Liver (tissue), 9 donors: ENCODE data around the gene RASGRP2. TPM values are rescaled to one million over a fixed set of nuclear protein-coding genes. Genes with fewer than 3 reads are reported as not detected.
A peak's percentile ranks its signal among the peaks of the same experiment; 100 is the strongest.

ENCODE experiments used
- DNase-seq: peaks from one replicate; pipeline ENCODE4 v3.0.0-alpha.2; 2017; ENCODE audit warnings: low spot score
- H3K27ac ChIP-seq, 2 donors: one replicate each; pipeline ENCODE4 v1.7.0; 2013; ENCODE audit warnings: inconsistent platforms in 2 of 2, low read length in 2 of 2, control low read depth in 1 of 2, low read depth in 1 of 2, mild to moderate bottlenecking in 1 of 2
- H3K27me3 ChIP-seq, 4 donors: one replicate each; pipeline versions ENCODE4 v1.6.1 to v1.7.0; 2013; ENCODE audit warnings: low read length in 3 of 4, inconsistent platforms in 1 of 4, mild to moderate bottlenecking in 1 of 4, moderate library complexity in 1 of 4; ENCODE audit not compliant: control insufficient read depth in 4 of 4, insufficient read depth in 4 of 4
- H3K36me3 ChIP-seq, 4 donors: one replicate each; pipeline versions ENCODE4 v1.6.1 to v1.7.0; 2013; ENCODE audit warnings: low read length in 3 of 4, mild to moderate bottlenecking in 3 of 4, low read depth in 1 of 4, moderate library complexity in 1 of 4; ENCODE audit not compliant: control insufficient read depth in 4 of 4, insufficient read depth in 3 of 4
- H3K4me1 ChIP-seq, 4 donors: one replicate each; pipeline versions ENCODE4 v1.6.1 to v1.7.0; 2013; ENCODE audit warnings: low read length in 3 of 4, mild to moderate bottlenecking in 3 of 4, moderate library complexity in 1 of 4; ENCODE audit not compliant: control insufficient read depth in 4 of 4, insufficient read depth in 4 of 4
- H3K4me3 ChIP-seq, 3 donors: one replicate each; pipeline versions ENCODE4 v1.6.1 to v1.7.0; 2013; ENCODE audit warnings: low read length in 3 of 3, control low read depth in 1 of 3, low read depth in 1 of 3, mild to moderate bottlenecking in 1 of 3
- H3K9ac ChIP-seq, 2 donors: one replicate each; pipeline ENCODE4 v1.7.0; 2013; ENCODE audit warnings: low read length in 2 of 2, mild to moderate bottlenecking in 2 of 2, moderate library complexity in 2 of 2, control low read depth in 1 of 2, low read depth in 1 of 2
- H3K9me3 ChIP-seq, 4 donors: one replicate each; pipeline versions ENCODE4 v1.6.1 to v1.7.0; 2013; ENCODE audit warnings: low read length in 3 of 4; ENCODE audit not compliant: control insufficient read depth in 4 of 4
- EGR1 ChIP-seq, 2 donors: IDR thresholded peaks; 2 replicates each; pipeline ENCODE4 v1.6.1; 2016 to 2018; ENCODE audit warnings: antibody characterized with exemption in 2 of 2, low read depth in 2 of 2
- FOXA1 ChIP-seq: IDR thresholded peaks from 2 replicates; pipeline ENCODE4 v1.6.1; 2016; ENCODE audit warnings: antibody characterized with exemption
- FOXA2 ChIP-seq: IDR thresholded peaks from 2 replicates; pipeline ENCODE4 v1.6.1; 2016; ENCODE audit warnings: antibody characterized with exemption
- GABPA ChIP-seq, 2 donors: IDR thresholded peaks in 1 of 2; conservative IDR thresholded peaks in 1 of 2; 2 replicates each; pipeline ENCODE4 v1.6.1; 2016; ENCODE audit warnings: antibody characterized with exemption in 2 of 2, mild to moderate bottlenecking in 1 of 2, moderate library complexity in 1 of 2
- HNF4A ChIP-seq, 2 donors: conservative IDR thresholded peaks; 2 replicates each; pipeline ENCODE4 v1.6.1; 2016; ENCODE audit warnings: antibody characterized with exemption in 2 of 2, mild to moderate bottlenecking in 2 of 2
- HNF4G ChIP-seq: IDR thresholded peaks from 2 replicates; pipeline ENCODE4 v1.6.1; 2016; ENCODE audit warnings: antibody characterized with exemption
- JUND ChIP-seq, 2 donors: IDR thresholded peaks; 2 replicates each; pipeline ENCODE4 v1.6.1; 2016; ENCODE audit warnings: antibody characterized with exemption in 2 of 2
- NR2F2 ChIP-seq: IDR thresholded peaks from 2 replicates; pipeline ENCODE4 v1.6.1; 2016; ENCODE audit warnings: antibody characterized with exemption
- RXRA ChIP-seq, 2 donors: IDR thresholded peaks; 2 replicates each; pipeline ENCODE4 v1.6.1; 2017 to 2018; ENCODE audit warnings: antibody characterized with exemption in 2 of 2, mild to moderate bottlenecking in 1 of 2
- SP1 ChIP-seq: IDR thresholded peaks from 2 replicates; pipeline ENCODE4 v1.6.1; 2018; ENCODE audit warnings: antibody characterized with exemption, mild to moderate bottlenecking
- TAF1 ChIP-seq: conservative IDR thresholded peaks from 2 replicates; pipeline ENCODE4 v1.6.1; 2016; ENCODE audit warnings: antibody characterized with exemption, mild to moderate bottlenecking
- YY1 ChIP-seq: IDR thresholded peaks from 2 replicates; pipeline ENCODE4 v1.6.1; 2016; ENCODE audit warnings: antibody characterized with exemption, mild to moderate bottlenecking
- WGBS: extraction: QIAGEN DNeasy Blood & Tissue Kit; methylation state at CpG from one replicate; pipeline ENCODE4 v1.1.7; 2013; 5-methylcytosine and 5-hydroxymethylcytosine counted together
- polyA plus RNA-seq, 2 donors: library from polyadenylated mRNA; stranded (reverse) in 1 of 2; unstranded in 1 of 2; fragments of 200-250 nt in 1 of 2; fragments of >200 nt in 1 of 2; fragmentation: Nextera tagmentation in 1 of 2; extraction: Ambion mirVana in 1 of 2; gene quantifications; one replicate each; pipeline versions ENCODE4 v1.2.1 to v1.2.3, GENCODE V29; 2013 to 2015
- total RNA-seq, 2 donors: library from RNA; depleted of rRNA; stranded (reverse); fragments of >200 nt; gene quantifications; one replicate each; pipeline ENCODE4 v1.2.3, GENCODE V29; 2014
- TF ChIP-seq, protein P1 (sequence below): IDR thresholded peaks from 2 replicates; pipeline ENCODE4 v1.6.1; 2016; ENCODE audit warnings: antibody characterized with exemption
- TF ChIP-seq, protein P2 (sequence below): IDR thresholded peaks from 2 replicates; pipeline ENCODE4 v1.6.1; 2016; ENCODE audit warnings: antibody characterized with exemption, mild to moderate bottlenecking
- TF ChIP-seq, protein P3 (sequence below): fragments of 150-350 bp; IDR thresholded peaks from 2 replicates; pipeline ENCODE4 v1.5.1; 2017; ENCODE audit warnings: improper control_type of control experiment, low read depth, low read length; ENCODE audit not compliant: missing input control
- TF ChIP-seq, protein P4 (sequence below): IDR thresholded peaks from 2 replicates; pipeline ENCODE4 v1.6.1; 2016; ENCODE audit warnings: antibody characterized with exemption
- TF ChIP-seq, protein P5 (sequence below): IDR thresholded peaks from 2 replicates; pipeline ENCODE4 v1.6.1; 2016; ENCODE audit warnings: antibody characterized with exemption
- donor health status: healthy.
- donor health status: healthy.
- donor health status: healthy.
- donor health status: healthy.
- donor health status: healthy.

The RASGRP2 gene
- total and polyA plus RNA-seq, 4 donors, result 2.7 to 14.9 (median 8.7) TPM

DNA sequence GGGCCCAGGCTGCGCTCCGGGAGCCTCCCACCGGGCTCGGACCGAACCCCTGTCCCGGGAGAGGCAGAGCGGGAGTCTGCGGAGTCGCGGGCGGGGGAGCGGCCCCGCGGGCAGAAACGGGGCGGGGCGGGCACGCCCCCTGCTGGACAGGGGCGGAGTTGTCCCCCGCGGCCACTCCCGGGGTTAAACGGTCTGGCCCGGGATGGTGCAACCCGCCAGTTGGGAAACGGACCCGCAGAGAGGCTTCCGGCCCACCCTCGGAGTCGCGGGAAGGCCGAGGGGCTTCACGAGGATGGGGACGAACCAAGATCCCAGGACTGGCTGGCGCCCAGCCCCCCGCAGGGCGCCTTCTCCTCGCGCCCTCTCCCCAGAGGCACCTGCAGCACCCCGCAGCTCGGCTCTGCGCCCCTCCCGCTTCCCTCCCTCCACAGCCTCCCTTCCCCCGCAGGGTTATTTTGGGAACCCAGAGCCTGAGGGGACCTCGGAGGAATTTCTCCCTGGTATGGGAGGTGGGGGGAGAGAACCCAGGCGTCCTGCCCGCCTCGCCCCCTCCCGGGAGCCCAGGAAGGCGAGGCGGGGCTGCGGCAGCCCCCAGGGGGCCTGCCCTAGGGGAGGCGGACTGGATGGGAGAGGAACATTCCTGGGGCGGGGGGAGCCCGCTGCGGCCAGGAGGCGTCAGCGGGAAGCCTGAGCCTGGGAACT is 902 bp downstream of the RASGRP2 start (continued):
- TF ChIP-seq, protein P1, sequence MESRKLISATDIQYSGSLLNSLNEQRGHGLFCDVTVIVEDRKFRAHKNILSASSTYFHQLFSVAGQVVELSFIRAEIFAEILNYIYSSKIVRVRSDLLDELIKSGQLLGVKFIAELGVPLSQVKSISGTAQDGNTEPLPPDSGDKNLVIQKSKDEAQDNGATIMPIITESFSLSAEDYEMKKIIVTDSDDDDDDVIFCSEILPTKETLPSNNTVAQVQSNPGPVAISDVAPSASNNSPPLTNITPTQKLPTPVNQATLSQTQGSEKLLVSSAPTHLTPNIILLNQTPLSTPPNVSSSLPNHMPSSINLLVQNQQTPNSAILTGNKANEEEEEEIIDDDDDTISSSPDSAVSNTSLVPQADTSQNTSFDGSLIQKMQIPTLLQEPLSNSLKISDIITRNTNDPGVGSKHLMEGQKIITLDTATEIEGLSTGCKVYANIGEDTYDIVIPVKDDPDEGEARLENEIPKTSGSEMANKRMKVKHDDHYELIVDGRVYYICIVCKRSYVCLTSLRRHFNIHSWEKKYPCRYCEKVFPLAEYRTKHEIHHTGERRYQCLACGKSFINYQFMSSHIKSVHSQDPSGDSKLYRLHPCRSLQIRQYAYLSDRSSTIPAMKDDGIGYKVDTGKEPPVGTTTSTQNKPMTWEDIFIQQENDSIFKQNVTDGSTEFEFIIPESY, result no peak
- TF ChIP-seq FOXA1 (no peak), SP1 (no peak)

DNA sequence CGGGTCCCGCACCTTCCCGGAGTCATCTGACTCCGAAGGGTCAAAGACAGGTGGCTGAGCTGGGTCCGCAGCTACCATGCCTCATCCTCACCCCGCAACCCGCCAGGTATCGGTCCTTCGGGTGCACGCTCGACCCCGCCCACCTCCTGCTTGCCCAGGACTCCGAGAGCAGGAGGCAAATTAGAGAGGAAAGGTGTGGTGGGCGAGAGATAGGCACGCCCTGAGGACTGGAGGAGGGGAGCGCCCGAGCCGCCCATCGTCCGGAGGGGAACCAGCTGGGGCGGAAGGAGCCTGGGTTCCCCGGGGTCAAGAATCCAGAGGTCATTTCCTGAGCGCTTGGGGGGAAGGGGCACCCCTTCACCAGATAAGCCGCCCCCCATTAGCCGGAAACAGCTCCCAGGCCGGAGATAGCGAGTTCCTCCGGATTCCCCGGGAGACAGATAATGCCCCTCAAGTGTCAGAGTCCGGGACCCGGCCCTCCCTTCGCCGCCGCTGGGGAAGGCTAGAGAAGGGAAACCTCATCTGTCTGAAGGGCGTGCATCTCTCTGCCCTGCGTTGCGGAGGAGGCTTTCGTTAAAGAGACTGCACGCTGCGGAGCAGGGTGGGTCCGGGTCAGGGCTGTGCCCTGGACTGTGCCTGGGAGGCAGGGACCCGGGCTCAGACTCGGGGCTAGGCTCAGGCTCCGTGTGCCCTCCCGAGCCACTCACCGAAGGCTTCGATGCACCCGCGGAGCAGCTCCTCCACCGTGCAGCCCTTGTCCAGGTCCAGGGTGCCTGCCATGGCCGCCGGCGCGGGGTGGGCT is 1.7 kb downstream of the RASGRP2 start:
- H3K27me3 ChIP-seq, result no peaks in the 10 kb centered on the region
- no peaks in the 10 kb centered on the region for H3K9me3 ChIP-seq
- no peaks in the 10 kb centered on the region for H3K36me3 ChIP-seq
- peak overlapping the region; percentile 46 to 64 (median 62) for H3K4me3 ChIP-seq
- peak overlapping the region; percentile 18 to 74 for H3K27ac ChIP-seq
- DNase-seq, result no peak
- peak; percentile 47 to 54 for TF ChIP-seq RXRA (IDR thresholded peaks at IDR 0.05)
- TF ChIP-seq FOXA1, result no peak
- peak; percentile 98 for TF ChIP-seq NR2F2
- TF ChIP-seq GABPA (IDR thresholded peaks at IDR 0.05 in 1 of 2, conservative IDR thresholded peaks at IDR 0.05 in 1 of 2), result peak in 1 of 2 donors; percentile 10
- peak overlapping the region in 1 of 2 donors; percentile 23 for H3K9ac ChIP-seq
- H3K4me1 ChIP-seq, result peaks cover 15 to 30% (median 24%) of the 10 kb centered on the region in 4 donors
- 9% methylated on average over 54 of the region's 54 CpGs for WGBS

DNA sequence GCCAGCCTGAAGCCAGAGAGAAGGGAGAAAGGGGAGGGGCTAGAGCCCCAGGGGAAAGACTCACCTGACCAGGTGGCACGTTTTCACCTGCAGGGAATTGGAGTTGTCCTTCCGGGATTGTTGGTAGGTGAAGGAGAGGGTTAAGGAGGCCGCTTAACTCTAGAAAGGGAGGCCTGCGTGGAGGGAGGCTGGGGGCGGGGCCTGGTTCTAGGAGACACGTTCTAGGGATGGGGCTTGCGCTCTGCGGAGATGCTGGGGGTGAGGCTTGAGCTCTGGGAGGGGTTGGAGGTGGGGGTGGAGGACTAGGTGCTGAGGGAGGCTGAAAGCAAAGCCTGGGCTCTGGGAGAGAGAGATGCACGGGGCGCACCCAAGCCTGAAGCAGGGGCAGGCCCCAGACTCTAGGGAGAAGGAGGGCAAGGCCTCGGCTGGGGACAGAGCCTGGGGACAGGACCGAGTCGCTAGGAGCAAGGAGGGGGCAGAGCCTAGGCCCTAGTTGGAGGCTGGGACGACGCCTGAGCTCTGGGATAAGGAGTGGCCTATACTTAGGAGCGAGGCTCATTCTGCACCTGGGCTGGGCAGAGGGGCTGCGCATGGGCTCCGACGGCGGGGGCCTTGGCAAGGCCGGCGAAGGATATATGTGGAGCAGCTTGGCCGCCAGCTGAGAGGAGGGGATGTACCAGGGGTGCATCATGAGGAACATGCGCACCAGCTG is 2.4 kb downstream of the RASGRP2 start:
- no peaks in the 10 kb centered on the region for H3K9me3 ChIP-seq
- H3K9ac ChIP-seq, result no peak overlapping the region
- no peak for DNase-seq
- no peaks in the 10 kb centered on the region for H3K27me3 ChIP-seq
- 65% methylated on average over 24 of the region's 24 CpGs for WGBS
- H3K4me3 ChIP-seq, result peak overlapping the region in 1 of 3 donors; percentile 64
- peaks cover 17 to 30% (median 25%) of the 10 kb centered on the region in 4 donors for H3K4me1 ChIP-seq
- H3K36me3 ChIP-seq, result no peaks in the 10 kb centered on the region
- H3K27ac ChIP-seq, result no peak overlapping the region
- TF ChIP-seq SP1 (no peak), GABPA (IDR thresholded peaks at IDR 0.05 in 1 of 2, conservative IDR thresholded peaks at IDR 0.05 in 1 of 2) (no peak), HNF4A (conservative IDR thresholded peaks at IDR 0.05) (no peak), FOXA1 (no peak), EGR1 (IDR thresholded peaks at IDR 0.05; ENCODE audit: low read depth in 2 of 2) (no peak), RXRA (IDR thresholded peaks at IDR 0.05) (no peak), YY1 (no peak), FOXA2 (no peak), HNF4G (no peak), TAF1 (no peak), JUND (IDR thresholded peaks at IDR 0.05) (no peak), NR2F2 (no peak)
- TF ChIP-seq, protein P2, sequence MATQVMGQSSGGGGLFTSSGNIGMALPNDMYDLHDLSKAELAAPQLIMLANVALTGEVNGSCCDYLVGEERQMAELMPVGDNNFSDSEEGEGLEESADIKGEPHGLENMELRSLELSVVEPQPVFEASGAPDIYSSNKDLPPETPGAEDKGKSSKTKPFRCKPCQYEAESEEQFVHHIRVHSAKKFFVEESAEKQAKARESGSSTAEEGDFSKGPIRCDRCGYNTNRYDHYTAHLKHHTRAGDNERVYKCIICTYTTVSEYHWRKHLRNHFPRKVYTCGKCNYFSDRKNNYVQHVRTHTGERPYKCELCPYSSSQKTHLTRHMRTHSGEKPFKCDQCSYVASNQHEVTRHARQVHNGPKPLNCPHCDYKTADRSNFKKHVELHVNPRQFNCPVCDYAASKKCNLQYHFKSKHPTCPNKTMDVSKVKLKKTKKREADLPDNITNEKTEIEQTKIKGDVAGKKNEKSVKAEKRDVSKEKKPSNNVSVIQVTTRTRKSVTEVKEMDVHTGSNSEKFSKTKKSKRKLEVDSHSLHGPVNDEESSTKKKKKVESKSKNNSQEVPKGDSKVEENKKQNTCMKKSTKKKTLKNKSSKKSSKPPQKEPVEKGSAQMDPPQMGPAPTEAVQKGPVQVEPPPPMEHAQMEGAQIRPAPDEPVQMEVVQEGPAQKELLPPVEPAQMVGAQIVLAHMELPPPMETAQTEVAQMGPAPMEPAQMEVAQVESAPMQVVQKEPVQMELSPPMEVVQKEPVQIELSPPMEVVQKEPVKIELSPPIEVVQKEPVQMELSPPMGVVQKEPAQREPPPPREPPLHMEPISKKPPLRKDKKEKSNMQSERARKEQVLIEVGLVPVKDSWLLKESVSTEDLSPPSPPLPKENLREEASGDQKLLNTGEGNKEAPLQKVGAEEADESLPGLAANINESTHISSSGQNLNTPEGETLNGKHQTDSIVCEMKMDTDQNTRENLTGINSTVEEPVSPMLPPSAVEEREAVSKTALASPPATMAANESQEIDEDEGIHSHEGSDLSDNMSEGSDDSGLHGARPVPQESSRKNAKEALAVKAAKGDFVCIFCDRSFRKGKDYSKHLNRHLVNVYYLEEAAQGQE, result no peak
- TF ChIP-seq, protein P3, sequence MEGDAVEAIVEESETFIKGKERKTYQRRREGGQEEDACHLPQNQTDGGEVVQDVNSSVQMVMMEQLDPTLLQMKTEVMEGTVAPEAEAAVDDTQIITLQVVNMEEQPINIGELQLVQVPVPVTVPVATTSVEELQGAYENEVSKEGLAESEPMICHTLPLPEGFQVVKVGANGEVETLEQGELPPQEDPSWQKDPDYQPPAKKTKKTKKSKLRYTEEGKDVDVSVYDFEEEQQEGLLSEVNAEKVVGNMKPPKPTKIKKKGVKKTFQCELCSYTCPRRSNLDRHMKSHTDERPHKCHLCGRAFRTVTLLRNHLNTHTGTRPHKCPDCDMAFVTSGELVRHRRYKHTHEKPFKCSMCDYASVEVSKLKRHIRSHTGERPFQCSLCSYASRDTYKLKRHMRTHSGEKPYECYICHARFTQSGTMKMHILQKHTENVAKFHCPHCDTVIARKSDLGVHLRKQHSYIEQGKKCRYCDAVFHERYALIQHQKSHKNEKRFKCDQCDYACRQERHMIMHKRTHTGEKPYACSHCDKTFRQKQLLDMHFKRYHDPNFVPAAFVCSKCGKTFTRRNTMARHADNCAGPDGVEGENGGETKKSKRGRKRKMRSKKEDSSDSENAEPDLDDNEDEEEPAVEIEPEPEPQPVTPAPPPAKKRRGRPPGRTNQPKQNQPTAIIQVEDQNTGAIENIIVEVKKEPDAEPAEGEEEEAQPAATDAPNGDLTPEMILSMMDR, result no peak
- TF ChIP-seq, protein P4, sequence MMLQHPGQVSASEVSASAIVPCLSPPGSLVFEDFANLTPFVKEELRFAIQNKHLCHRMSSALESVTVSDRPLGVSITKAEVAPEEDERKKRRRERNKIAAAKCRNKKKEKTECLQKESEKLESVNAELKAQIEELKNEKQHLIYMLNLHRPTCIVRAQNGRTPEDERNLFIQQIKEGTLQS, result no peak
- TF ChIP-seq, protein P1, result no peak
- TF ChIP-seq, protein P5, sequence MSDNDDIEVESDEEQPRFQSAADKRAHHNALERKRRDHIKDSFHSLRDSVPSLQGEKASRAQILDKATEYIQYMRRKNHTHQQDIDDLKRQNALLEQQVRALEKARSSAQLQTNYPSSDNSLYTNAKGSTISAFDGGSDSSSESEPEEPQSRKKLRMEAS, result no peak
